ENCODE results near the gene RAB20. TPM values are rescaled to one million over a fixed set of nuclear protein-coding genes. Genes with fewer than 3 reads are reported as not detected.

Gene RAB20
- total and polyA plus RNA-seq, 4 donors, result 9.8 to 36.9 (median 25.2) TPM

GRCh38 chr13:110538632-110539031, 22.9 kb downstream of the RAB20 start:
- Histone ChIP-seq H3K36me3 (ENCODE audit: control insufficient read depth in 4 of 4, insufficient read depth in 3 of 4, low read depth in 1 of 4, low read length in 3 of 4) (peaks cover 0 to 3% (median 0%) of the 10 kb centered on the region in 4 donors), H3K27ac (ENCODE audit: low read depth in 1 of 2, low read length in 2 of 2) (peak overlapping the region; percentile 36 to 39), H3K4me3 (ENCODE audit: low read depth in 1 of 3, low read length in 3 of 3) (no peak overlapping the region), H3K27me3 (ENCODE audit: control insufficient read depth in 4 of 4, insufficient read depth in 4 of 4, low read length in 3 of 4) (no peaks in the 10 kb centered on the region), H3K9ac (ENCODE audit: low read depth in 1 of 2, low read length in 2 of 2) (no peak overlapping the region), H3K9me3 (ENCODE audit: control insufficient read depth in 4 of 4, low read length in 3 of 4) (no peaks in the 10 kb centered on the region), H3K4me1 (ENCODE audit: control insufficient read depth in 4 of 4, insufficient read depth in 4 of 4, low read length in 3 of 4) (peaks cover 12 to 33% (median 22%) of the 10 kb centered on the region in 4 donors)
- no peak for DNase-seq (ENCODE audit: low spot score)
- TF ChIP-seq SP1 (IDR thresholded peaks at IDR 0.05) (peak; percentile 15), NR2F2 (IDR thresholded peaks at IDR 0.05) (peak; percentile 34), YY1 (IDR thresholded peaks at IDR 0.05) (peak; percentile 38), RAD21 (IDR thresholded peaks at IDR 0.05) (peak in 1 of 2 donors; percentile 10), RXRA (IDR thresholded peaks at IDR 0.05) (no peak)
- TF ChIP-seq, protein P1, sequence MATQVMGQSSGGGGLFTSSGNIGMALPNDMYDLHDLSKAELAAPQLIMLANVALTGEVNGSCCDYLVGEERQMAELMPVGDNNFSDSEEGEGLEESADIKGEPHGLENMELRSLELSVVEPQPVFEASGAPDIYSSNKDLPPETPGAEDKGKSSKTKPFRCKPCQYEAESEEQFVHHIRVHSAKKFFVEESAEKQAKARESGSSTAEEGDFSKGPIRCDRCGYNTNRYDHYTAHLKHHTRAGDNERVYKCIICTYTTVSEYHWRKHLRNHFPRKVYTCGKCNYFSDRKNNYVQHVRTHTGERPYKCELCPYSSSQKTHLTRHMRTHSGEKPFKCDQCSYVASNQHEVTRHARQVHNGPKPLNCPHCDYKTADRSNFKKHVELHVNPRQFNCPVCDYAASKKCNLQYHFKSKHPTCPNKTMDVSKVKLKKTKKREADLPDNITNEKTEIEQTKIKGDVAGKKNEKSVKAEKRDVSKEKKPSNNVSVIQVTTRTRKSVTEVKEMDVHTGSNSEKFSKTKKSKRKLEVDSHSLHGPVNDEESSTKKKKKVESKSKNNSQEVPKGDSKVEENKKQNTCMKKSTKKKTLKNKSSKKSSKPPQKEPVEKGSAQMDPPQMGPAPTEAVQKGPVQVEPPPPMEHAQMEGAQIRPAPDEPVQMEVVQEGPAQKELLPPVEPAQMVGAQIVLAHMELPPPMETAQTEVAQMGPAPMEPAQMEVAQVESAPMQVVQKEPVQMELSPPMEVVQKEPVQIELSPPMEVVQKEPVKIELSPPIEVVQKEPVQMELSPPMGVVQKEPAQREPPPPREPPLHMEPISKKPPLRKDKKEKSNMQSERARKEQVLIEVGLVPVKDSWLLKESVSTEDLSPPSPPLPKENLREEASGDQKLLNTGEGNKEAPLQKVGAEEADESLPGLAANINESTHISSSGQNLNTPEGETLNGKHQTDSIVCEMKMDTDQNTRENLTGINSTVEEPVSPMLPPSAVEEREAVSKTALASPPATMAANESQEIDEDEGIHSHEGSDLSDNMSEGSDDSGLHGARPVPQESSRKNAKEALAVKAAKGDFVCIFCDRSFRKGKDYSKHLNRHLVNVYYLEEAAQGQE (IDR thresholded peaks at IDR 0.05), result no peak
- WGBS, result 58% methylated on average over 5 of the region's 5 CpGs

- WGBS, result 78% methylated on average over 18 of the region's 18 CpGs
- no peak for DNase-seq (ENCODE audit: low spot score)
- Histone ChIP-seq H3K9ac (ENCODE audit: low read depth in 1 of 2, low read length in 2 of 2) (no peak overlapping the region), H3K4me3 (ENCODE audit: low read depth in 1 of 3, low read length in 3 of 3) (no peak overlapping the region), H3K27me3 (ENCODE audit: control insufficient read depth in 4 of 4, insufficient read depth in 4 of 4, low read length in 3 of 4) (no peaks in the 10 kb centered on the region), H3K9me3 (ENCODE audit: control insufficient read depth in 4 of 4, low read length in 3 of 4) (no peaks in the 10 kb centered on the region), H3K27ac (ENCODE audit: low read depth in 1 of 2, low read length in 2 of 2) (peak overlapping the region; percentile 28 to 70), H3K4me1 (ENCODE audit: control insufficient read depth in 4 of 4, insufficient read depth in 4 of 4, low read length in 3 of 4) (peaks cover 8 to 37% (median 22%) of the 10 kb centered on the region in 4 donors), H3K36me3 (ENCODE audit: control insufficient read depth in 4 of 4, insufficient read depth in 3 of 4, low read depth in 1 of 4, low read length in 3 of 4) (peaks cover 0 to 5% (median 0%) of the 10 kb centered on the region in 4 donors)
- no peak for TF ChIP-seq JUND (IDR thresholded peaks at IDR 0.05)
- no peak for TF ChIP-seq FOXA1 (IDR thresholded peaks at IDR 0.05)
- no peak for TF ChIP-seq TAF1 (conservative IDR thresholded peaks at IDR 0.05)
- TF ChIP-seq NR2F2 (IDR thresholded peaks at IDR 0.05), result peak; percentile 71
- TF ChIP-seq YY1 (IDR thresholded peaks at IDR 0.05), result peak; percentile 17
- no peak for TF ChIP-seq FOXA2 (IDR thresholded peaks at IDR 0.05)
- no peak for TF ChIP-seq RAD21 (IDR thresholded peaks at IDR 0.05)
- TF ChIP-seq CTCF (IDR thresholded peaks at IDR 0.05; ENCODE audit: low read depth, low read length, missing input control), result no peak
- TF ChIP-seq, protein P2, sequence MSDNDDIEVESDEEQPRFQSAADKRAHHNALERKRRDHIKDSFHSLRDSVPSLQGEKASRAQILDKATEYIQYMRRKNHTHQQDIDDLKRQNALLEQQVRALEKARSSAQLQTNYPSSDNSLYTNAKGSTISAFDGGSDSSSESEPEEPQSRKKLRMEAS (IDR thresholded peaks at IDR 0.05), result peak; percentile 57
- no peak for TF ChIP-seq HNF4A (conservative IDR thresholded peaks at IDR 0.05)
- TF ChIP-seq GABPA (IDR thresholded peaks at IDR 0.05 in 1 of 2, conservative IDR thresholded peaks at IDR 0.05 in 1 of 2), result peak; percentile 26 to 60
- no peak for TF ChIP-seq EGR1 (IDR thresholded peaks at IDR 0.05; ENCODE audit: low read depth in 2 of 2)
- TF ChIP-seq HNF4G (IDR thresholded peaks at IDR 0.05), result no peak
- TF ChIP-seq, protein P1 (IDR thresholded peaks at IDR 0.05), result no peak
- TF ChIP-seq ZBTB33 (IDR thresholded peaks at IDR 0.05), result no peak
- TF ChIP-seq, protein P3, sequence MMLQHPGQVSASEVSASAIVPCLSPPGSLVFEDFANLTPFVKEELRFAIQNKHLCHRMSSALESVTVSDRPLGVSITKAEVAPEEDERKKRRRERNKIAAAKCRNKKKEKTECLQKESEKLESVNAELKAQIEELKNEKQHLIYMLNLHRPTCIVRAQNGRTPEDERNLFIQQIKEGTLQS (IDR thresholded peaks at IDR 0.05), result no peak
- TF ChIP-seq SP1 (IDR thresholded peaks at IDR 0.05), result peak; percentile 59
- TF ChIP-seq RXRA (IDR thresholded peaks at IDR 0.05), result peak; percentile 75 to 82
Observed at GRCh38 chr13:110536006-110536693, 25.4 kb downstream of the RAB20 start.

Measured in liver (tissue), 9 donors.